Loucy (cell line): ENCODE results near the gene TRABD2B.
A peak's percentile ranks its signal among the peaks of the same experiment; 100 is the strongest.

Experiments used
- EZH2phosphoT487 ChIP-seq: fragments of 200-600 bp; IDR thresholded peaks from 2 replicates; pipeline ENCODE4 v1.6.1; 2018; ENCODE audit warnings: antibody characterized with exemption, mild to moderate bottlenecking, moderate library complexity, borderline replicate concordance
- TF ChIP-seq, protein P1 (sequence below): fragments of 200-600 bp; sonication (generic); conservative IDR thresholded peaks from 2 replicates; pipeline ENCODE4 v1.5.1; 2014; ENCODE audit warnings: mild to moderate bottlenecking, antibody characterized with exemption, low read length

DNA sequence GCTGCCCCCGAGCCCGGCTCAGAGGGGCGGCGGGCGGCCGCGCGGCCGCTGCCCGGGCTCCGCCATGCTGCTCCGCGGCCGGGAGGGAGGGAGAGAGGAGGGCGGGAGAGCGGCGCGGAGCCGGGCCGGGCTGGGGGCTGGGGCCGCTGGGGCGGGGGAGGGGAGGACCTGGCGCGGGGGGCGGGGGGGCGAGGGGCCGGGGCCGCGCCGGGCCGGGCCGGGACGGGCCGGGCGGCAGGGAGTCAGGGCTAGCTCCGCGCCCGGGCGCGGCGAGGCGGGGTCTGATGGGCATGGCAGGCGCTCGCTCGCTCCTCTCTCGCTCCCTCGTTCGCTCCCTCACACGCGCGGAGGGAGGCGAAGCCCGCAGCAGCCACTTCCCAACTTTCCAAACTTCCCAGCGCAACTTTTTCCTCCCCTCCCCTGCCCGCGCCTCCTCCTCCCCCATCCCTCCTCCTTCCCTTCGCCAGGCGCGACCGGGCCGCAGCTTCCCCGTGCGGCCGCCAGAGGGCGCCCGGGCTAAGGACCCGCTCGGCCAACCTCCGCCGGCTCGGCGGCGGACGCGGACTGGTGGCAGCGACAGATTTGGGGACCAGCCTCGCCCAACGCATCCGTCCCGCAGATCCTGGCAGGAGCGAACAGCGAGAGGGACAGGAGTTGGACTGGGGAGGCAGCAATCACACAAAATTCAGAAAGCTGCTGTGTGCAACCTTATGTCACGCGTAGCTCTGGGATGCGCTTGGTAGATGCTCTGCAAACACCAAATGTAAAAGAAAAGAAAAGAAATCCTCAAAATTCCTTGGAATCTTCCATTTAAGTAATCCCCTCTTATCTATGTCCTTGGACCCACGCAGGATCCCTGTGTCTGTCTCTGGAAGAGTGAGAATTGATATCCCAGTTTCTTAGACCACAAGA, at the start of gene TRABD2B:
- TF ChIP-seq, protein P1, sequence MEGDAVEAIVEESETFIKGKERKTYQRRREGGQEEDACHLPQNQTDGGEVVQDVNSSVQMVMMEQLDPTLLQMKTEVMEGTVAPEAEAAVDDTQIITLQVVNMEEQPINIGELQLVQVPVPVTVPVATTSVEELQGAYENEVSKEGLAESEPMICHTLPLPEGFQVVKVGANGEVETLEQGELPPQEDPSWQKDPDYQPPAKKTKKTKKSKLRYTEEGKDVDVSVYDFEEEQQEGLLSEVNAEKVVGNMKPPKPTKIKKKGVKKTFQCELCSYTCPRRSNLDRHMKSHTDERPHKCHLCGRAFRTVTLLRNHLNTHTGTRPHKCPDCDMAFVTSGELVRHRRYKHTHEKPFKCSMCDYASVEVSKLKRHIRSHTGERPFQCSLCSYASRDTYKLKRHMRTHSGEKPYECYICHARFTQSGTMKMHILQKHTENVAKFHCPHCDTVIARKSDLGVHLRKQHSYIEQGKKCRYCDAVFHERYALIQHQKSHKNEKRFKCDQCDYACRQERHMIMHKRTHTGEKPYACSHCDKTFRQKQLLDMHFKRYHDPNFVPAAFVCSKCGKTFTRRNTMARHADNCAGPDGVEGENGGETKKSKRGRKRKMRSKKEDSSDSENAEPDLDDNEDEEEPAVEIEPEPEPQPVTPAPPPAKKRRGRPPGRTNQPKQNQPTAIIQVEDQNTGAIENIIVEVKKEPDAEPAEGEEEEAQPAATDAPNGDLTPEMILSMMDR = peak; percentile 91
- no peak for TF ChIP-seq EZH2phosphoT487
